GM18951 (cell line): Measurements from ENCODE around the gene STAG2.
"Not testable (repeated sequence)": the region's sequence is repeated elsewhere in the genome, so short reads cannot be mapped to it uniquely, and the experiment has no call there.

Experiments used
- POLR2A ChIP-seq: IDR thresholded peaks from 4 replicates; pipeline ENCODE4 v1.6.1; 2011; ENCODE audit warnings: mild to moderate bottlenecking; ENCODE audit not compliant: insufficient read length, insufficient read depth; ENCODE audit errors: extremely low read depth
- in situ Hi-C: fragments of 300-500 bp; cut with MboI; formaldehyde crosslinking; loops from one replicate; pipeline ENCODE4 v1.12.0; 2022; ENCODE audit warnings: low sequenced_read_pairs, mixed read lengths, inconsistent platforms; ENCODE audit not compliant: unreplicated experiment

The STAG2 gene

DNA sequence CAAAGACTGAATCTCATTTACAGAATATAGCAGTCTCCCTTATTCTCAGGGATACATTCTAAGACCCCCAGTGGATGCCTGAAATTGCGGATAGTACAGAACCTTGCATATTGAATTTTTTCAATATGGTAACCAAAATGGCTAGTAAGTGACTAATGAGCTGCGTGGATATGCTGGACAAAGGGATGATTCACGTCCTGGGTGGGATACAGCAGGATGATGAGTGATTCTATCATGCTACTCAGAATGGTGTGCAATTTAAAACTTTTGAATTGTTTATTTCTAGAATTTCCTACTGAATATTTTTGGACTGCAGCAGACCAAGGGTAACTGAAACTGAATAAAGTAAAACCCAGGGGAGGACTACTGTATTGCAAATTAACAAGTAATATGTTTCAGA is 66.7 kb downstream of the STAG2 start:
- no peak for TF ChIP-seq POLR2A
- in situ Hi-C loops = no loop called here

DNA sequence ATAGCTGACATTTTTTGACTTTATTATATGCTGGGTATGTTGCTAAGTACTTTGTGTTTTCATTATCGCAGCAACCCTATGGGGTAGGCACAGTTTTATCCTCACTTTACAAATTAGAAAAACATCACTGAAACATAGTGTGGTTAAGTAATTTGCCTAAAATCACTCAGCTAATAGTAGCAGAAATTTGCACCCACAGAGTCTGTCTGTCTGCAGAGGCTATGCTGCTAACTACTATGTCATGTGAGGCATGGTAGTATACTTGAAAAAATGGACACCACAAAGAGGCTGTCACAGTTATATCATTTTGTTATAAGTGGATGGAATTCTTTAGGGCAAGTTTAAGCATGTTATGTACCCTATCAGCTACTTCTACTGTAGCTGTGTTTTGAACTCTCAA is 69.0 kb downstream of the STAG2 start:
- TF ChIP-seq POLR2A = no peak
- in situ Hi-C loops = no loop called here

DNA sequence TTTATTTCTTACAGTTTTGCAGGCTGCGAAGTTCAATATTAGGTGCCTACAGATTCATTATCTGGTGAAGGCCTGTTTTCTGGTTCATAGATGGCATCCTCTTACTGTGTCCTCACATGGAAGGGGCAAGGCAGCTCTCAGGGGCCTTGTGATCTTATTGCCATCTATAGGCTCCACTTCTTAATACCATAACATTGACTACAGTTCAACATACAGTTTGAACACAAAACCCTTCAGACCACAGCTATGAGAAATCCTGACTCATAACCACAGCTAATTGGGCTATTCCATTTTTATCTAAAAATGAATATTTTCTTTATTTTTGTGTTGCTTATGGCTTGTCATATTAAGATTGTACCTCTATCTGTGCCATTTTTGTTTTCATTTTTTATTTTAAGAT is 72.3 kb downstream of the STAG2 start:
- in situ Hi-C loops = no loop called here
- no peak for TF ChIP-seq POLR2A

DNA sequence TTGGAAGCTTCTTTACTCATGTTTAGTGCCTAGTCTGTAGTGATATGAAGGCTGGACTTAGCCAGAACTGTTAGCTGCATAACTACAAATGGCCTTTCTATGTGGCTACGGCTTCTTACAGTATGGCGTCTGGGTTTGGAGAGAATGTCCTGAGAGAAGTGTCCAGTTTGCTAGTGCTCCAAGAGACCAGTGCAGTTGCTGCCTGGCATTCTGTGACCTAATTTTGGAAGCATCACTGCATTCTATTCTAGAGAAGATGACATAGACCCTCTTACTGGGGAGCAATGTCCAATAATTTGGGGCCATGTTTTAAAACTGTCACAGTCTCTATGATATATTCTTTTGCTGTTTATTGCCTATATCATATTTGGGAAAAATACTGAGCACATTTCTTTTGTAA is 74.2 kb downstream of the STAG2 start:
- no peak for TF ChIP-seq POLR2A
- in situ Hi-C loops = no loop called here

DNA sequence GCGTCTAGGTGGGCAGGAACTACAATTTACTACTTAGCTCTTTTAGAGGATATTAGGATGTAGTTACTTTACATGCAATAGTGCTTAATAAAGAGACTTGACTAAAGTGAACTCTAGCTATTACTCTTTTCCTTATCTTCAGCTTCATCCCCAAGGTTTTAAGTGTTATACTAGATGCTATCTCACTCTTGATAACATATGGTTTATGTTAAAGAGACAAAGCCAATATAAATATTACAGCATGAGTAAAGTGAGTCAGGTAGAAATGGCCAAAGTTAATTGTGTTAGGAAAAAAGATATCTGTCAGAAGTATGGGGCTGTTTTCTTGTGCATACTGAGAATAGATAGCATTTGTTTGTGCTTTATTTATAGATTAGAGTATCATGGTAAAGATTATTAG is 80.5 kb downstream of the STAG2 start:
- TF ChIP-seq POLR2A = no peak
- in situ Hi-C loops = no loop called here

DNA sequence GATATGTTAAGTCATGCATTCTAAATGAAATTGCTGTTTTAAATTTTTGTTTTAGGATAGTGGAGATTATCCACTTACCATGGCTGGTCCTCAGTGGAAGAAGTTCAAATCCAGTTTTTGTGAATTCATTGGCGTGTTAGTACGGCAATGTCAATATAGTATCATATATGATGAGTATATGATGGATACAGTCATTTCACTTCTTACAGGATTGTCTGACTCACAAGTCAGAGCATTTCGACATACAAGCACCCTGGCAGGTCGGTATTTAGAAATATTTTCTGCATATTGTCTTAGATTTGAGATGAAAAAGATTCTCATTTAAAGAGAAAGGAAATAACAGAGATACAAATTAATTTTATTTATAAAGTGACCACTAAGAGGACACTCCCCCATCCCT is 83.6 kb downstream of the STAG2 start:
- TF ChIP-seq POLR2A = no peak
- in situ Hi-C loops = no loop called here

DNA sequence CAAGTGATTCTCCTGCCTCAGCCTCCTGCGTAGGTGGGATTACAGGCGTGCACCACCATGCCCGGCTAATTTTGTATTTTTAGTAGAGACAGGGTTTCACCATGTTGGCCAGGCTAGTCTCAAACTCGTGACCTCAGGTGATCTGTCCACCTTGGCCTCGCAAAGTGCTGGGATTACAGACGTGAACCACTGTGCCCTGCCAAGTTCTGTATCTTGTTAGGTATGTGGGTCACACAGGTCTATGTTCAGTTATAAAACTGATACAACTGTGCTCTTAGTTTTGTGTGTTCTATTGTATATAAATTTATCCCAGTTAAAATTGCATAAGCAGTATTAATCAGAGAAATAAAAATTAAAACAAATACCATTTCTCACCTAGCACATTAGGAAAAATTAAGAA is 122.9 kb downstream of the STAG2 start:
- in situ Hi-C loops = not testable (repeated sequence)

DNA sequence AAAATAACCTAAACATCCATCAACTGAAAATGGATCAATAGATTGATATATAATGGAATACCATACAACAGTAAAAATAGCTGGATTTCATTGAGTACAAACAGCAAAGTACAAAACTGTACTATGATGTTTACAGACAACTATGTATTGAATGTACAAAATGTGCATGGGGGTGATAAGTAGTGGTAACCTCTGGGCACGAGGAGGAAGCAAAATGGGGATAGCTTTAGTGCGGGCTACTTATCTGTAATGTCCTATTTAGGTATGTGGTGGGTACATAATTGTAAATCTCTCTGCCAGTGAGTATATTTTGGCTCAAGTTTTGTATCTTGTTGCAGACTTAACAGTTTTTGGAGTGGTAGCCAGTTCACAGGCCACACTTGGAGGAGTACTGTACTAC is 123.6 kb downstream of the STAG2 start:
- TF ChIP-seq POLR2A = no peak
- in situ Hi-C loops = no loop called here

DNA sequence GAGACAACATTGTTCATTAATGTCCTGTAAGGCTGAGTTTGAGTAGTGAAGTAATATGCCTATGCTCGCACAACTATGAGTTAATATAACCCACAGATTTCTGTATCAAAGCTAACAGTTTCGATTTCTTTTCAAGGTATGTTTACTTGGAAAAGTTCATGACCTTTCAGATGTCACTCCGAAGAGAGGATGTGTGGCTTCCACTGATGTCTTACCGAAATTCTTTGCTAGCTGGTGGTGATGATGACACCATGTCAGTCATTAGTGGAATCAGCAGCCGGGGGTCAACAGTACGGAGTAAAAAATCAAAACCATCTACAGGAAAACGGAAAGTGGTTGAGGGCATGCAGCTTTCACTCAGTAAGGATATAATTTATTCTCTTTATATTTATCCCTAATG is 124.9 kb downstream of the STAG2 start:
- TF ChIP-seq POLR2A = no peak
- in situ Hi-C loops = no loop called here

DNA sequence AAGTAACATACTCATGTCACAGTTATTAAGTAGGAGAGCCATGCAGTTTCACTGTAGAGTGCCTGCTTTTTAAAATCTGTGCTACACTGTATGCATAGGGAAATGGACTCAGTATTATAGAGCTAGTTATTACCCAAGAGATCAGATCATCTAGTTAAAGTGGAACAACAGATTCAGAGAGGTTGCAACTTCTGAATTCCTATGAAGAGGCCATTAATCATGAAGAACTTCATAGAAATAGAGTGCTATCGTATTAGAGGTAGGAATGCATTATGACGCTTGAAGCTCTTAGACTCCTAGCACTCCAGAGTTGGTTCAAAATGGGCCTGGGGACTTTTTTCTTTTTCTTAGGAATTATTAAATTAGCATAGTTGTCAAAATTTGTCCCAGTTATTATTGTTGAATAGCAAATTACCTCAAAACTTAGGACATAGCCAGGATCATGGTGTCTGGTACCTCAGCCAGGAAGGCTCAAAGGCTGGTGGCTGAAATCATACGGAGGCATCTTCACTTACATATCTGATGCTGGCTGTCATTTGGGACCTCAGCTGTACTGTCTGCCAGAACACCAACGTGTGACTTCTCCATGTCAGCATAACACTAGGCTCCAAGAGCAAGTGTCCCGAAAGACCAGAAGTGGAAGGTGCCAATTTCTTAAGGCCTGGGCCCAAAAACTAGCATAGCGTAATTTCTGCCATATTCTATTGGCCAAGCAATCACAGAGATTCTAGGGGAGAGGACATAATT is 125.7 kb downstream of the STAG2 start:
- in situ Hi-C loops = no loop called here
- no peak for TF ChIP-seq POLR2A

DNA sequence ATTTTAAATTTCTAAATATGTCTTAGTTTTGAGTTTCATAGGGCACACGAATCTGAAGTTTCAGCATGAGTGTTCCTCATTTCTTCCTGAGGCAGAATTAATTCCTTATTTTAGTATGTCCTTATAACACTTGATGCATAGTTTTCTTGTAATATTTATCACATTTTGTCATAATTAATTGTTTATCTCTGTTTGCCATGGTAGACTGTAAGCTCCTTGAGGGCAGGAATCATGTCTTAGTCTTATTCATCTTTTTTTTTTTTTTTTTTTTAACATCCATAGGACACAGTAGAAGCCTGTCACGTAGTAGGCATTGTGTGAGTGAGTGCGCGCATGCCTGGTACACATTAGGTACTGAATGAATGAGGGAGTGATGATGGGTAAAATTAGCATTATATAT is 131.7 kb downstream of the STAG2 start:
- TF ChIP-seq POLR2A = no peak
- in situ Hi-C loops = no loop called here

DNA sequence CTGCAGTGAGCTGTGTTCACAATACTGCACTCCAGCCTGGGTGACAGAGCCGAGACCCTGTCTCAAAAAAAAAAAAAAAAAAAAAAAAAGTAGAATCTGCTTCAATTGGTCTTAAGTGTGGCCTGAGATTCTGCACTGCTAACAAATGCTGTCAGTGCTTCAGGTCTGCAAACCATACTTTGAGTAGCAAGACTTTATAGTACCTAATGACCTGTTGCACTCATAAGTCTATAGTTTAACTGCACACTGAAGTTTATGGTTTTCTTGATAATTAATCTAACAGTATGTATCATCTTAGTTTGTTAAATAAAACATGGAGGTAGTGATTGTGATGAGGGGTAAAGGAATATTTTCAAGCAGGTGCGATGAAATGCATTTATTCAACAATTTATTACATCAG is 135.6 kb downstream of the STAG2 start:
- in situ Hi-C loops = no loop called here

DNA sequence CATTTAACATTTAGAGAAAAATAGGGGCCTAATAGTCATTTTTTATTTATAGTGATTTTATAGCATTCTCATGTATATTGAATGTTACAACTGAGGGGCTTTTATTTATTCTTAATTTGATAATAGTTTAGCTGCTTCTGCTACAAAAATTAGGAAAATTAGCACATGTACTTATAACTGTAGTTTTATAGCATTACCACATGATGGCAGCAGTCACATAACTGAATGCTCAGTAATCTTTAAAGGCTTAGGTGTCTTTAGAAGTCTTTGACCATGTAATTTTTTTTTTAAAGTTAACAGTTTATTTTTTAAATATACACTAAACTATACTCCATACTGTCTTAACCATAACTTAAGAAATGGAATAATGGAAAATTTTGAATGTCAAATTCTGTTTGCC is 136.6 kb downstream of the STAG2 start:
- in situ Hi-C loops = no loop called here

More for the DNA sequence above, 135.6 kb downstream of the STAG2 start:
- TF ChIP-seq POLR2A = no peak

DNA sequence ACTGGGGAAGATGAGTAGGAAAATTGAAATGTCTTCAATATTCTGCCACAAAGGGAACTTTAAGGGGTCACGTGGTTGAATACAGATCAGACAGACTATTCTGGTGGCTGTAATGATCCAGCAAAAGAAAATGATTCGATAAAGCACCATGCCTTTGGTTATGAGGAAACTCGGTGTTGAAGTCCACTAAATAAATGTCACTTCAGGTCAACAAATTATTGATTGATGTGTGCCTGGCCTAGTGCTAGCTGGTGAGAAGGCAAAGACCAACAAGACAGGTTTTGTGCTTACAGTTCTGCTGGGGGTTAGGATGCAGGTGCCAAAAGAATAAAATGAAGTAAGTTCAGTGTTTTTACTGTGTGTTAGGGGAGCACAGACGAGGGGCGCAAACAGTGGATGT is 142.5 kb downstream of the STAG2 start:
- in situ Hi-C loops = no loop called here
- TF ChIP-seq POLR2A = no peak

More for the DNA sequence above, 136.6 kb downstream of the STAG2 start:
- no peak for TF ChIP-seq POLR2A

DNA sequence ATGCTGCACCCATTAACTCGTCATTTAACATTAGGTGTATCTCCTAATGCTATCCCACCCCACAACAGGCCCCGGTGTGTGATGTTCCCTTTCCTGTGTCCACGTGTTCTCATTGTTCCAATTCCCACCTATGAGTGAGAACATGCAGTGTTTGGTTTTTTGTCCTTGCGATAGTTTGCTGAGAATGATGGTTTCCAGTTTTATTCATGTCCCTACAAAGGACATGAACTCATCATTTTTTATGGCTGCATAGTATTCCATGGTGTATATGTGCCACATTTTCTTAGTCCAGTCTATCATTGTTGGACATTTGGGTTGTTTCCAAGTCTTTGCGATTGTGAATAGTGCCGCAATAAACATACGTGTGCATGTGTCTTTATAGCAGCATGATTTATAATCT is 143.0 kb downstream of the STAG2 start:
- in situ Hi-C loops = not testable (repeated sequence)
